HepG2 (cell line): ENCODE data around the gene SUPT6H. TPM values are rescaled to one million over a fixed set of nuclear protein-coding genes. Genes with fewer than 3 reads are reported as not detected.

Source experiments
- ATF6 ChIP-seq: sonication (generic); formaldehyde crosslinking; conservative IDR thresholded peaks from 2 replicates; pipeline ENCODE4 v1.4.0; 2020; ENCODE audit warnings: missing genetic modification reagents
- BATF2 ChIP-seq: sonication (generic); formaldehyde crosslinking; IDR thresholded peaks from 2 replicates; pipeline ENCODE4 v1.8.0; 2022; ENCODE audit warnings: mild to moderate bottlenecking, missing genetic modification reagents, moderate library complexity
- GTF2F1 ChIP-seq: fragments of 150-350 bp; IDR thresholded peaks from 2 replicates; pipeline ENCODE4 v1.6.1; 2014; ENCODE audit warnings: low read length
- HINFP ChIP-seq: sonication (generic); formaldehyde crosslinking; IDR thresholded peaks from 2 replicates; pipeline ENCODE4 v1.4.0; 2020; ENCODE audit warnings: low read depth, mild to moderate bottlenecking, missing genetic modification reagents
- MAZ ChIP-seq, 2 experiments: sonication (generic) in 1 of 2; formaldehyde crosslinking in 1 of 2; IDR thresholded peaks; 2 replicates each; pipeline versions ENCODE4 v1.5.0 to v1.6.1; 2012 to 2020; ENCODE audit warnings: low read depth in 2 of 2, mild to moderate bottlenecking in 2 of 2, borderline replicate concordance in 1 of 2, improper control_type of control experiment in 1 of 2, low read length in 1 of 2, missing genetic modification reagents in 1 of 2, moderate library complexity in 1 of 2
- SOX5 ChIP-seq: IDR thresholded peaks from 2 replicates; pipeline ENCODE4 v1.6.1; 2016; ENCODE audit warnings: borderline replicate concordance
- SP2 ChIP-seq: sonication (generic); formaldehyde crosslinking; IDR thresholded peaks from 2 replicates; pipeline ENCODE4 v1.5.1; 2020; ENCODE audit warnings: mild to moderate bottlenecking, missing genetic modification reagents
- ZNF513 ChIP-seq: sonication (generic); formaldehyde crosslinking; conservative IDR thresholded peaks from 2 replicates; pipeline ENCODE4 v1.5.0; 2020; ENCODE audit warnings: missing genetic modification reagents
- ZNF570 ChIP-seq: sonication (generic); formaldehyde crosslinking; IDR thresholded peaks from 2 replicates; pipeline ENCODE4 v1.4.0; 2020; ENCODE audit warnings: mild to moderate bottlenecking, missing genetic modification reagents, borderline replicate concordance
- polyA plus RNA-seq, 8 experiments: library from polyadenylated mRNA; depleted of rRNA in 3 of 8; stranded (reverse) in 7 of 8; unstranded in 1 of 8; fragments of >200 nt; fragmentation: Illumina TruSeq in 4 of 8; extraction: Trizol in 4 of 8; gene quantifications; 2 replicates each; pipeline versions ENCODE4 v1.2.1 to v1.2.3, GENCODE V29; 2011 to 2016; ENCODE audit warnings: low read depth in 4 of 8, missing spikeins in 1 of 8, mixed read lengths in 1 of 8; ENCODE audit not compliant: insufficient read depth in 1 of 8
- total RNA-seq, 5 experiments: library from RNA; depleted of rRNA; stranded (reverse); fragments of >200 nt; fragmentation: Illumina TruSeq; extraction: Trizol; gene quantifications; 2 replicates each; pipeline ENCODE4 v1.2.3, GENCODE V29; 2016; ENCODE audit warnings: low read depth in 1 of 5
- TF ChIP-seq, protein P1 (sequence below): sonication (generic); formaldehyde crosslinking; IDR thresholded peaks from one replicate; pipeline ENCODE4 v1.5.1; 2020; ENCODE audit warnings: mild to moderate bottlenecking, missing genetic modification reagents; ENCODE audit errors: not compliant biosample characterization
- TF ChIP-seq, protein P2 (sequence below): sonication (generic); formaldehyde crosslinking; IDR thresholded peaks from 2 replicates; pipeline ENCODE4 v1.5.0; 2020; ENCODE audit warnings: missing genetic modification reagents

SUPT6H gene
- total and polyA plus RNA-seq, 2 of the 13 experiments (the other 11 are each of a cell fraction or from before 2014, with no cell fraction given) = 32.7 to 39.9 TPM

DNA sequence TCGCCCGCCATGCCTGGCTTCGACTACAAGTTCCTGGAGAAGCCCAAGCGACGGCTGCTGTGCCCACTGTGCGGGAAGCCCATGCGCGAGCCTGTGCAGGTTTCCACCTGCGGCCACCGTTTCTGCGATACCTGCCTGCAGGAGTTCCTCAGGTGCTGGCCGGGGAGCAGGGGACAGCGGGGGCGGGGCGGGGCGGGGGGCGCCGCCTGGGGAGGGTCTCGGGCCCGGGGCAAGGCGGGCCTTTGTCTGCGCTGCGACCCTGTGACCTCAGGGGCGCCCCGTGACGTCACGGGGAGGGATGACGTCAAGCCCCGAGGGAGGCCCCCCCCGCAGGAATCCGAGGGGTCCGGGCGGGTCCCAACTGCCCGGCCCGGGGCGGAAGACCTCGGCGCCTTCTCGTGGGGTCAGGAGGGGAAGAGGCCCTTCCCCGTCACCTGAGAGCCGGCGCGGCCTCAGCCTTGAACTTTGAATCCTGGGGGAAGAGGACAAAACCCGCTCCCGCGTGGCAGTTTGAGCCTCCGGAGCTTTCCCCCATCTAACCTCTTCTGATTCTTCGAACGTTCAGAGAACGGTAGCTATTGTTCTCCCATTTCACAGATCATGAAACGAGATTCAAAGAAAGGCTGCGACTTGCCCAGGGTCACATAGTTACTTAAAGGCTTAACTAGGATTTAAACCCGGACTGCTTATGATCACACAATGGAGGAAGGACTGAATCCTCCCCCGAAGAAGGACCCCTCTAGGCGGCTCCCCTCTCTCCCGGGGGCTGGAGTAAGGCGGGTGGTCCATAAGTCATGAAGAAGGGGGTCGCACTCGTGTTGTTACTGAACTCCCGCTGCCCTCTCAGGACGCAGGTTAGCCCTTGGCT lies 82.3 kb downstream of the SUPT6H start (continued):
- TF ChIP-seq, protein P1, sequence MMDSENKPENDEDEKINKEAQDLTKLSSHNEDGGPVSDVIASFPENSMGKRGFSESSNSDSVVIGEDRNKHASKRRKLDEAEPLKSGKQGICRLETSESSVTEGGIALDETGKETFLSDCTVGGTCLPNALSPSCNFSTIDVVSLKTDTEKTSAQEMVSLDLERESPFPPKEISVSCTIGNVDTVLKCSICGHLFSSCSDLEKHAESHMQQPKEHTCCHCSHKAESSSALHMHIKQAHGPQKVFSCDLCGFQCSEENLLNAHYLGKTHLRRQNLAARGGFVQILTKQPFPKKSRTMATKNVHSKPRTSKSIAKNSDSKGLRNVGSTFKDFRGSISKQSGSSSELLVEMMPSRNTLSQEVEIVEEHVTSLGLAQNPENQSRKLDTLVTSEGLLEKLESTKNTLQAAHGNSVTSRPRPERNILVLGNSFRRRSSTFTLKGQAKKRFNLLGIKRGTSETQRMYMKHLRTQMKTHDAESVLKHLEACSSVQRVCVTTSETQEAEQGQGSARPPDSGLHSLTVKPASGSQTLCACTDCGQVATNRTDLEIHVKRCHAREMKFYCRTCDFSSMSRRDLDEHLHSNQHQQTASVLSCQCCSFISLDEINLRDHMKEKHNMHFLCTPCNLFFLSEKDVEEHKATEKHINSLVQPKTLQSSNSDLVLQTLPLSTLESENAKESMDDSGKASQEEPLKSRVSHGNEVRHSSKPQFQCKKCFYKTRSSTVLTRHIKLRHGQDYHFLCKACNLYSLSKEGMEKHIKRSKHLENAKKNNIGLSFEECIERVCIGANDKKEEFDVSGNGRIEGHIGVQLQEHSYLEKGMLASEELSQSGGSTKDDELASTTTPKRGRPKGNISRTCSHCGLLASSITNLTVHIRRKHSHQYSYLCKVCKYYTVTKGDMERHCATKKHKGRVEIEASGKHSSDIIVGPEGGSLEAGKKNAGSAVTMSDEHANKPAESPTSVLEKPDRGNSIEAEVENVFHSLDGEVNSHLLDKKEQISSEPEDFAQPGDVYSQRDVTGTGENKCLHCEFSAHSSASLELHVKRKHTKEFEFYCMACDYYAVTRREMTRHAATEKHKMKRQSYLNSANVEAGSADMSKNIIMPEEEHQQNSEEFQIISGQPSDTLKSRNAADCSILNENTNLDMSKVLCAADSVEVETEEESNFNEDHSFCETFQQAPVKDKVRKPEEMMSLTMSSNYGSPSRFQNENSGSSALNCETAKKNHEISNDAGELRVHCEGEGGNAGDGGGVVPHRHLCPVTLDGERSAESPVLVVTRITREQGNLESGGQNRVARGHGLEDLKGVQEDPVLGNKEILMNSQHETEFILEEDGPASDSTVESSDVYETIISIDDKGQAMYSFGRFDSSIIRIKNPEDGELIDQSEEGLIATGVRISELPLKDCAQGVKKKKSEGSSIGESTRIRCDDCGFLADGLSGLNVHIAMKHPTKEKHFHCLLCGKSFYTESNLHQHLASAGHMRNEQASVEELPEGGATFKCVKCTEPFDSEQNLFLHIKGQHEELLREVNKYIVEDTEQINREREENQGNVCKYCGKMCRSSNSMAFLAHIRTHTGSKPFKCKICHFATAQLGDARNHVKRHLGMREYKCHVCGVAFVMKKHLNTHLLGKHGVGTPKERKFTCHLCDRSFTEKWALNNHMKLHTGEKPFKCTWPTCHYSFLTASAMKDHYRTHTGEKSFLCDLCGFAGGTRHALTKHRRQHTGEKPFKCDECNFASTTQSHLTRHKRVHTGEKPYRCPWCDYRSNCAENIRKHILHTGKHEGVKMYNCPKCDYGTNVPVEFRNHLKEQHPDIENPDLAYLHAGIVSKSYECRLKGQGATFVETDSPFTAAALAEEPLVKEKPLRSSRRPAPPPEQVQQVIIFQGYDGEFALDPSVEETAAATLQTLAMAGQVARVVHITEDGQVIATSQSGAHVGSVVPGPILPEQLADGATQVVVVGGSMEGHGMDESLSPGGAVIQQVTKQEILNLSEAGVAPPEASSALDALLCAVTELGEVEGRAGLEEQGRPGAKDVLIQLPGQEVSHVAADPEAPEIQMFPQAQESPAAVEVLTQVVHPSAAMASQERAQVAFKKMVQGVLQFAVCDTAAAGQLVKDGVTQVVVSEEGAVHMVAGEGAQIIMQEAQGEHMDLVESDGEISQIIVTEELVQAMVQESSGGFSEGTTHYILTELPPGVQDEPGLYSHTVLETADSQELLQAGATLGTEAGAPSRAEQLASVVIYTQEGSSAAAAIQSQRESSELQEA (CRISPR knock-in tag) = no peak
- no peak; the same call in 1 of the 2 replicates for TF ChIP-seq SOX5 (CRISPR knock-in tag)
- no peak for TF ChIP-seq ZNF513
- TF ChIP-seq ZNF570 (CRISPR knock-in tag) = no peak
- peak; percentile 99 for TF ChIP-seq MAZ (IDR thresholded peaks at IDR 0.05; ENCODE audit: borderline replicate concordance, low read depth, low read length)
- peak; percentile 92 for TF ChIP-seq MAZ (CRISPR knock-in tag; IDR thresholded peaks at IDR 0.05; ENCODE audit: low read depth)
- no peak for TF ChIP-seq ATF6
- TF ChIP-seq, protein P2, sequence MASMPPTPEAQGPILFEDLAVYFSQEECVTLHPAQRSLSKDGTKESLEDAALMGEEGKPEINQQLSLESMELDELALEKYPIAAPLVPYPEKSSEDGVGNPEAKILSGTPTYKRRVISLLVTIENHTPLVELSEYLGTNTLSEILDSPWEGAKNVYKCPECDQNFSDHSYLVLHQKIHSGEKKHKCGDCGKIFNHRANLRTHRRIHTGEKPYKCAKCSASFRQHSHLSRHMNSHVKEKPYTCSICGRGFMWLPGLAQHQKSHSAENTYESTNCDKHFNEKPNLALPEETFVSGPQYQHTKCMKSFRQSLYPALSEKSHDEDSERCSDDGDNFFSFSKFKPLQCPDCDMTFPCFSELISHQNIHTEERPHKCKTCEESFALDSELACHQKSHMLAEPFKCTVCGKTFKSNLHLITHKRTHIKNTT (CRISPR knock-in tag) = no peak
- 0 out of 2 replicates have a peak, but pooled peaks have one; percentile 51 for TF ChIP-seq BATF2 (CRISPR knock-in tag)
- no peak for TF ChIP-seq GTF2F1
- 0 out of 2 replicates have a peak, but pooled peaks have one; percentile 24 for TF ChIP-seq SP2 (CRISPR knock-in tag)
- TF ChIP-seq HINFP (CRISPR knock-in tag) = no peak; the same call in 1 of the 2 replicates
